Dedifferentiated amniotic fluid mesenchymal stem cell (primary cell): ENCODE data around the gene DNAJC15.

Source experiments
- DNase-seq: peaks from one replicate; pipeline ENCODE4 v3.0.0-alpha.2; 2016; ENCODE audit errors: extremely low spot score

Gene DNAJC15

DNA sequence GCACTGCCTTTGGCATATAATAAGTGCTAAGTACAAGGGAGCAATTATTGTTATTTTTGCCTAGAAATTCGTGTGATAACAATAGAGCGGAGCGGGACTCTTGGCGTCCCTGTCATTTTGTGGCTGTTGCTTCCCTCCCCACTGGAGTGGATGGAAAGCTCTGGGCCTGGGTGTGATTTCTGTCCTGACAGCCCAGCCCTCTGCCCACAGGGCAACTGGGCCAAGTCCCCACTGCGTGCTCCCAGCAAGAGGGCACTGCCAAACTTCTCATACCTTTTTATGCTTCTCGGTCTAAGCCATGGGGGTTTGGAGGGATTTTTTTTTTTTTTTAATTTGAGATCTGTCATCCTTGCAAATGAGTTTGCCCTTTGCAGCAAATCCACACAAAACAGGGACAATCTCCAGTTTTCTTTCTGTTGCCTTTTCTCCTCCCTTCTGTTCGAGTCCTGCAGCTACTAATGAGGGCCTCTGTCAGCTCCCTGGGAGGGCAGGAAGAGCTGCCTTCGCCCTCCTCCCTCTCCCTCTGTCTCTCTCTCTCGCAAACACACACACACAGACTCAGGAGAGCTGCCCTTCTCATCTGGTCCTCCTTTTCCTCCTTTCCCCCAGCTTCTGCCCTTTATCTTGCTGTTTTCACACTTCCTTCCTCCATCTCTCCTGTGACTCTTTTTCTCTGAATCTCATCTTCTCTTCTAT is 103.9 kb downstream of the DNAJC15 start:
- DNase-seq: no peak

DNA sequence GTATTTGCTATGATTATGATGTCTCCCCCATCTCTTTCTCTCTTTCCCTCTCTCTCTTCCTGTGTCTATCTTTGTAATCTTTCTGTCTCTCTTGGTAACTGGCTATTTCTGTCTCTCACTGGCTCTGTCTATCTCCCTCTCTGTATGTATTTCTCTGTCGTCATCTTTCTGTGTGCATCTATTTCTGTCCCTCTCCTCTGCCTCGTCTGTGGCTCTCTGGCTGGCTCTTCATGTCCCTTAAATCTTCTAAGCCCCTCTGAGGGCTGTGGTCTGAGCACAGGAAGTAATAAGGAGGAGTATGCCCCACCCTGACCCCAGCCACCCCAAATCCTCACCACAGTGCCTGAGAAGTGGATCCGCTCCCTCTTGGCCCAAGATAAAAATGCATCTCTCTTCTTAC is 104.4 kb downstream of the DNAJC15 start:
- DNase-seq: no peak

DNA sequence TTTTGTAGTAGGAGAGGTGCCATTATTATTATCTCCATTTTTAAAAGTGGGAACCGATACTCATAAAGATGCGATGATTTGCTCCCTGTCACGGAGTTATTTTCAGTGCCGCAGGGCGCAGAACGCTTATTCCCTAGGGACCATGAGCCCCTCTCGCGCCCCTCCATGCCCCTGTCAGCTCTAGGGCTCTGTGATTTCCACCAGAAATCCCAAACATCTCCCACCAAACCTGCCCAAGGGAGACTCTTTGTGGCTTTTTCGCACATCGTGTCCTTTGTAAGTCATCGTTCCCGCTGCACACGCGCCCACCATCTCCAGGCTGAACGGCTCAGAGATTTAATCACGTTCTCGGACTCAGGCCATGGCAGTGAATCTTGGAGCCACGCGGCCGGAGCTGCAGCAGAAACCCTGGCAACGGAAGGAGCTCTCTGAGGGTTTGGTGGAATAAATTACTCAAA is 105.1 kb downstream of the DNAJC15 start:
- no peak for DNase-seq

DNA sequence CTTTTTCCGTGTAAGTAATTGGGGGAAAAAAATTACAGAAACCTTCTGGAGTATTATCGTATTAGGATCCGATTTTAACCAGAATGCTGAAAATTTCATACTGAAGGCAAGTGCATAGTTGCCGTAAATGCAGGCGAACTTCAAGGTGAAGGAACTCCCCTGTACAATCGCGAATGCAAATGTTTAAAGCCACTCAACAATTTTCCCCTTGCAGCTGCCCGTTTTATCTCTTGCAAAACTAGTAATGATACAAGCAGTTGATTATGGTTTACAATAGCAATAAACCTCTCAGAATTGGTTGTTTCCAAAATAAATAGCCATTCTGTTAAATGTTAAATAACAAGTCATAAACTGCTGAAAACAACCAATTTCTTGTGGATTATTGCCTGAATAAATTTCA is 105.7 kb downstream of the DNAJC15 start:
- DNase-seq: no peak

DNA sequence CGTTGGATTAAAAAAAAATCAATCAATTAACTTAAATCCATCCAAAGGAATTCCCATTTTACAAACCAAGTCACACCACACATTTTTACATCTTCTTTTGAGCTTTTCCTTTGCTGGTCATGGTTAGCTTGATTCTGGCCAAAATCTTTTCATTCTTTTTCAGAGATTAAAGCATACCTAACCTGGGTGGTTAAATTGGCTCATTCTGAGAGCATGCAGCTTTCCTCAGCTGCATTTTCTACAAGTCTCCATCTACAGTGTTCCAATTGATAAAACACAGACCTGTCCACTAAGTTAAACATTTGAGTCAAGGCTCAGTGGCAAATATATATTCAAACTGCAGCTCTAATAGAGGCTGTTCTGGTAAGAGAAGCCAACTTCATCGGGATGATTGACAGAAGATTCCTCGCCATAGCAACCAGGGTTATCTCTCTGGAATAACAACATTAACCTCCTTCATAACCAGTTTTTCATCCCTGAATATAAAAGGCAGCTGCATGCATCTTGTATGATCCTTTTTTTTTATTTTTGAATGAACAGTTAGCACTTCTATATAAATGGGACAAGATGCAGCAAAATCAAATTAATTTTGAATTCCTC is 106.2 kb downstream of the DNAJC15 start:
- DNase-seq: no peak

DNA sequence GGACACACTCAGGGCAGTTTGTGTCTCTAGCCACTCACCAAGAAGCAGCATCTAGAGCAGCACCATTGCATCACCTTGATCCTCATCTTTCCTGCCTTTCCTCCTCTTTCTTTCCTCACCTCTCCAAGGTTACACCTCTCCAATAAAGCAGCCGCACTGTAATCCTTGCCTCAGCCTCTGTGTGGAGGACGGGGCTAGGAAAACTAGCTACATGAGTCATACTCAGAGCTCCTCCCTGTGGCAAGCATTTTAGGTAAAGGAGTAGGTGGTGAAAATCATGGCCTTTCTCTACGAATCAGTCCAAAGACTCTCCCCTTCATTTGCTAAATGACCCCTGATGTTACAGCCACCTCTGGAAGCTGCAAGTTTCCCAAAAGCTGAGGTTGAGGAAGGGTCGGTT is 108.9 kb downstream of the DNAJC15 start:
- DNase-seq: no peak

DNA sequence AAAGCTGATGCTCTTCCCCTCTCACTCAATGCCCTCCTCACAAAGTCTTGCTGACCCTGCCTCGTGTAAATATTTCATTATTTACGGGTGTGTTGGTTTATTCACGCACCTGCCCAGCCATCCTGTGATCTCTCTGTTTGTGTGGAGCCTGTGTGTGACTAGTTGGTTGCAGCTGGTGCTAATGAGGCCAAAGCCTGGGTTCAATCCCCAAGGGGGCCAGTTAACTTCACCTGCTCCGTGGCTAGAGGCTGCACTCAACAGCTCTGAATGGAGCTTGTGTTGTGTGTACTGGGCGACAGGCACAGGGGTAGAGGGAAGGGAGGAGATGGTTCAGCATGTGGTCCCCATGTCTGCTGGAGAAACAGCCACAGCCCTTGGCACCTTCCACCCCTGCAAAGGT is 109.5 kb downstream of the DNAJC15 start:
- DNase-seq: no peak

DNA sequence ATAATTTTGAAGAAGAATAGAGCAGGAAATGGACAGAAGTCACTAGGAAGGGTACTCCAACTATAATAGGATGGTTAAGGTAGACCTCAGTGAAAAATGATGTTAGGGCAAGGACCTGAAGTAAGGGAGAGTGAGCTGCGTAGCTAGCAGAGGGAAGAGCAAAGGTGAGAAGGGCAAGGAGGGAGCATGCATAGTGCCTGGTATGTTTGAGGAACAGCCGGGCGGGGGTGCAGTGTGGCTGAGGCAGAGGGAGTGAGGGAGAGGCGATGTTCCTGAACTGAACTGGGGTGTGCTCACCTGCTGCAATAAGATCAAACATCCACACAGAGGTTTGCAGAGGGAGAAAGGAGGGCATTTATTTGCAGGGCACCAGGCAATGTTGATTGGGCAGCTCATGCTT is 110.4 kb downstream of the DNAJC15 start:
- DNase-seq: no peak

DNA sequence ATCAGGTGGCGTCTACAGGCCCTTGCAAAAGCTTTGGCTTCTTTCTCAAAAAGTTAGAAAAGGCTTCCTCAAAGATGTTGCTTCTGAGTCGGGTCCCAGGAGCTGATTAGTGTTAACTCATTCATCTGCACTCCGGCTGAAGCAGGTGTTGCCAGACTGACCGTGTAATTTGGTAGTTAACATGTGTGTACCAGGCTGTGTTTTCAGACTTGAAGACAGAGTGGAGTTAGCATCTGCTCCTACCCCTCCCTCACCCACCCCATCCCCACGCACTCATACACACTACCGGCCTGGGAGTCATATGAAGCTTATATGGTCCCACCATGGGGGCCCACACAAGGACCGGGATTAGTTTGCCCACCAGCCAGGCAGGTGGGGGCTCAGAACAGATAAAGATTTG is 111.5 kb downstream of the DNAJC15 start:
- DNase-seq: no peak

DNA sequence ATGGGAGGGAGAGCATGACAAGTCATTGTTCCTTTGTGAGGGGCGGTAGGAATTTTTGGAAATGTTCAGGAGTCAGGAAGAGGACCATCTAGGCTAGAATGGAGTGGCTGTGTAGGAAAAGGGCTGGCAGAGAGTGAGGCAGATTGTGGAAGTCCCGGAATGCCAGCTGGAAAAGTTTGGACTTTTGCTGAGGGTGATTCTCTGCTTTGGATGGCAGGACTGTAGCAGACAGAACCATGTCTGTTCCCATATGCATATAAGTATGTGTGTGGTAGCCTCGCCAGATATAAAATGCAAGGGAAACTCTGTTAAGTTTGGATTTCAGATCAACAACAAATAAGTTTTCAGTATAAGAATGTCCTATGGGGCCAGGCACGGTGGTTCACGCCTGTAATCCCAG is 112.1 kb downstream of the DNAJC15 start:
- no peak for DNase-seq

DNA sequence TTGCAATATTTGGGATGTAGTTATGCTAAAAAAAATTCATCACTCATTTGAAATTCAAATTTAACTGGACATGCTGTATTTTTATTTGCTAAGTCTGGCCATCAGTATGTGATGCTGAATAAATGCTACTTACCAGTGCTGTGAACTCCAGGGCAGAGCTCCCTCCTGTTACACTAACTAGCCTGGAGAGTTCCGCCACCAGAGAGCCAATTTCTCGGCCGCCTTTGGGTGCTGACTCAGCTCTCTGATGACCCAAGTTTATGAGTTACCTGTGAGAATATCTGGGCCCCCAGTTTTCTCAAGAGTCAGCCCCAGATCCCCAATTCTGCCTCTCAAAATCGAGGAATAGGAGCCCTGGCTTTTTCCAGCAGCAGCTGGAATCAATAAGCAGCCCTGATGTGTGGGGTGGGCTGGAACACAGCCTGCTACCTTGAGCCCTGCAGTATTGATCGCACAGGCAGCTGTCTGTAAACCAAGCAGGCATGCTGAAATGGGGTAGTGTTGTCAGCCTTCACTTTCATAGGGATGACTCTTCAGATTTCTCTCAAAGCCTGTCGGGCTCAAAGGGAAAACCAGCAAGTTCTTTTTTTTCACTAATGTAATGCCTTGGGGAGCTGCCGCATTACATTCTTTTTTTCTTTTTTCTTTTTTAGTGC is 113.7 kb downstream of the DNAJC15 start:
- no peak for DNase-seq

DNA sequence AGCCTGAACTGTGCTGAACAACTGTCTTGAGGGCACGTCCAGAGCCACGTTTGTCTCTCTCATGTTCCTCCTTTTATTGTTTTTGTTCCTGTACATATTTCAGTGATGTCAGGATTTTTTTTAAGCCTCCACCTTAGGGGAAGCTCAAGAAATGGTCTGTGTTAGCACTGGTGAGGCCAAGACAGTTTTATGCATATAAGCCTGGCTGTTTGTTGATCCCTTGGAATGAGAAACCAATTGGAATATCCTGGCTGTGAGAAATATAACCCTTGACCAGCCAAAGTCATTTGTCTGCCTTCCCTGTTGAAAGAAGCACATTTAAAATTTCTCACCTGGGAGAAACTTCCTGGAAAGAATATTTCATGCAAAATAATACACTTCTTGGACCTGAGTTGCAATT is 115.8 kb downstream of the DNAJC15 start:
- no peak for DNase-seq

DNA sequence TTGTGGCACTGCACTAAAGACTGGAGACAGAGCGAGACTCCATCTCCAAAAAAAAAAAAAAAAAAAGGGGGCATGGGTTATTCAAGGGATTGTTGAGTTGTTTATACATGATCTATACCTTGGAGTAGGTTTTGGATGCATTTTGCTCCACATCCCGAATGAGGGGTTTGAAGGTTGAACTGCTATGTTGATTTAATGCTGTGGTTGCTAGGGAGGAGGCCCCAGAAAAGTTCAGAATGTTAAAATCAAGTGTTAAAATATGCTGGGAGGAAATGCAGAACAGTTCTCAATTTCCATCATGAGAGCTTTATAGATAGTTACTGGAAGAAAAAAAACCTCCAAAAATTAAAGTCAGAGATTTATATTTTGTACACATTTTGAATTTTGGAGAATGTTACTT is 116.5 kb downstream of the DNAJC15 start:
- DNase-seq: no peak

DNA sequence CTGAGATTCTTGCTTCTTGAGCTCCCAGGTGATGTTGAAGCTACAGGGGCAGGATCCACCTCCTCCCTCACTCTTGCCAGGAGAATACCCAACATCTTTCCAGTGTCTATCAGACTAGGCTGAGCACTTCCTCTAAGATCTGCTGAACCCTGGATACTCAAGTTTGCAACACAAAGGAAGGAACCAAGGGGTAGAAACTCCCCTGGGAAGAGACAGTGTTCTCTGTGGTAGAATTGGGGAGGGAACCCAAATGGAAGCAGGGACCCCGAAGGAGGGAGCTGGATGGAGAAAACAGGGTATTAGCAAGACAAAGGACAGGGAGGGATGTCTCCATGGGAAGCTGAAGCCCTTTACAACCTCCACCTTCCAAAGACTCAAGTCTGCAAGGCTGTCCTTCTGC is 117.6 kb downstream of the DNAJC15 start:
- DNase-seq: no peak

DNA sequence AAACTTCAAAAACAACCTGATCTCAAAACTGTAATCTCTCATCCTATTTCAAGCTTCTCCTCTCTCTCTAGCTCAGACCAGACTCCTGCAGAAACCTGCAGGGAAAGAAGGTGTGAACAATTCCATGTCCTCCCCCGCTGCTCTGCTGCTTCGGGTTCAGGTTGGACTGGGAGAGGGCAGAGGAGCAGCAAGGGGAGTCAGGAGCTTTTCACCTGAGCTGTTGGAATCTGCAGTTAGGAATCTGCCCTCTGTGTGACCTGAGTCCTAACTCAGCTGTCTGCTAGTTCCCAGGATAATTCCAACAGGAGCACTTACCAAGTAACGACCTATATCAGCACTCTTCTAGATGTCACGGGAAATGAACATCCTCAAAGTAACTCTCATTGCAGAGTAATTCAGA is 118.3 kb downstream of the DNAJC15 start:
- DNase-seq: no peak

DNA sequence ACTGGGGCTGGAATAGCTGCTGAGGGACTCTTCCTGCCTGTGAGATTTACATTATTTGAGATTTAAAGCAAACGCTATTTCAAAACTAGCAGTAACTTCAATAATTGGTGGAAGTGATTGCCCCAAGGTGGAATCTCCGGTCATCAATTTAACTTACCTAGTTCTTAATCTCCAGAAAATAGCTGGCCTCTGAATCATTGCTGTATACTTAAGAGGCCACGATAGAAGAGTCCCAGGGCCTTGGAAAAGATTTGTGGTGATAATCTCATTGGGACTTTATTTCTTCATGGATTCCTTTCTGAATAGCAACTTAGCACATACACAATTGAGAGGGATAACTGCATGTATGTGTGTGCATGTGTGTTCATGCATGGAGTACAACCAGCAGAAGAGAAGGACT is 120.2 kb downstream of the DNAJC15 start:
- no peak for DNase-seq

DNA sequence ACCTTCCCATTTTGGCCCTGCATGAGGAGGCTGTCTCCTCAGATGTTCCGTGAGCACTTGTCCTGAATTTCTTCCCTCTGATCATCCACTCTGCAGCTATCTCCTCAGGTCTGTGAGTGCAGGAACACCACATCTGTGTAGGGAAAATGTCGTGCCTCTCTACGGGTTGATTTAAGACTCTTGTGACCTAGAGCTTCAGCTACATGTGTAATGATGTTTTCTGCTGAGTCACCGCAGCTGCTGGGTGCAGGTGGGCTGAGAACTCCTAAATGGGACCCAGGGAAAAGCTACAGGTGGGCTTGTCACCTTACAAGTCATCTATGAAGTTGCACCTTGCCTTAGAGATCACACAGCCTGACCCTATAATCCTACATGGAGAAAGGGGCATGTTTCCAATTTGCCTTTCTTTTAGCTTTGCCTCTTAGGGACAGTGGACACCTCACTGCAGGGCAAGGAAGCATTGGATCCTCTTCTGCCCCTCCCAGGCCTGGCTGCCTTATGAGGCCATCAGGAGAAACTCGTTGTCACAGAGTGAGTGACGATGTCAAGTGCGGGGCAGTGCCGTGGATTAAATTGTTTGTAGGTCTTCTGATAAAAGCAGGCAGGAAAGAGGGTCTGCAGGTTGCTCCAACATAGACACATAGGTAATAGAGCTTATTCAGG is 122.3 kb downstream of the DNAJC15 start:
- no peak for DNase-seq

DNA sequence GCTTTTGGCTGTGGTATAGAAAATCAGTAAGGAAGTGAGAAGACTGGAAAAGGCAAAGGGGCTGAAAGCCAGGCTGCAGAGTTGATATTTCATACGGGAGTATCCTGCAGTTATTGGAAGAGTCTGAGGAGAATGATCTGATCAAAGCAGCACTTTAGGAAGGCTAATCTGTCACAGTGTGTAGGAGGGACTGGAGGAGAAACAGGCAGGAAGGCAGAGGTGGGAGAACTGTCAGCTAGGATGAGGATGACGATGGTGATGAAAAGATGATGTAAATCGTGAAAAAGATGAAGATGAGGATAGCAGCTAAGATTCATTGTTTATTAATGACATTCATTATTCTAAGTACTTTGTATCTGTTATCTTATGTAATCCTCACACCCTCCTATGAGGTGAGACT is 123.0 kb downstream of the DNAJC15 start:
- DNase-seq: no peak

DNA sequence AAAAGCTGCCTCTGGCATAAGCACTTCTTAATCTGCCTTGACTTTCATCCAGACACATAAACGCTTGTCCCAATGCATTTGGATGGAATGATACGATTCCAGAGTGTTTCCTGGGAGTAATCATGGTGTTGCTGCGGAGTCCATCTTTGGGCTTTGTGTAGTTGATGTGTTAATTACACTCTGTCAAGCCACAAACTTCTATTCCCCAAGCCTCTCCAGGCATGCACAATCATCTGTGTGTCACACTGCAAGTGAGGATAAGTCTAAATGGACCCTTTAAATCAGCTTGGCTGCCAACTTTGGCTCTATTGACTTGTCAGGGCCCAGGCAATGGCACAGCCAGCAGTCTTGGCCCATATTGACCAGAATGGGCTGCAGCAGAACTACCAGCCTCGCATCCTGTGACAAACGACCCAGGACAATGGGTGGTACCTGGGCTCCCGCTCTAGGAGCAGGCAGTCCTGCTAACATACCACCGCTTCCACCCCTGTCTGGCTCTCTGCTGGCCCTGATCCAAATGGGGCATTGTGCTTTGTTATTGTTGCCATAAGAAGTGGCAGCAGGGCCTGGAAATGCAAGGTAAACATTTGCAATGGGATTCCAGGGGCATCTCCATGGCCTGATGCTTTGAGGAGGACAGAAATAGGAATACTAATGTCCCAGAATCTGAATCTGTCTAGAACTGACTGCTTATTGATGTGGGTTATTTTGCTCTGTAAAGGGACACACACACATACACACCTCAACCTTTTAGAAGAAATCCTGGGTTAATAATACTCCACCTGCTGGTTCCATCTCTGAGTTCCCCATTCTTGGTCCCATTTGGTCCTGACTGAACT is 127.2 kb downstream of the DNAJC15 start:
- no peak for DNase-seq

DNA sequence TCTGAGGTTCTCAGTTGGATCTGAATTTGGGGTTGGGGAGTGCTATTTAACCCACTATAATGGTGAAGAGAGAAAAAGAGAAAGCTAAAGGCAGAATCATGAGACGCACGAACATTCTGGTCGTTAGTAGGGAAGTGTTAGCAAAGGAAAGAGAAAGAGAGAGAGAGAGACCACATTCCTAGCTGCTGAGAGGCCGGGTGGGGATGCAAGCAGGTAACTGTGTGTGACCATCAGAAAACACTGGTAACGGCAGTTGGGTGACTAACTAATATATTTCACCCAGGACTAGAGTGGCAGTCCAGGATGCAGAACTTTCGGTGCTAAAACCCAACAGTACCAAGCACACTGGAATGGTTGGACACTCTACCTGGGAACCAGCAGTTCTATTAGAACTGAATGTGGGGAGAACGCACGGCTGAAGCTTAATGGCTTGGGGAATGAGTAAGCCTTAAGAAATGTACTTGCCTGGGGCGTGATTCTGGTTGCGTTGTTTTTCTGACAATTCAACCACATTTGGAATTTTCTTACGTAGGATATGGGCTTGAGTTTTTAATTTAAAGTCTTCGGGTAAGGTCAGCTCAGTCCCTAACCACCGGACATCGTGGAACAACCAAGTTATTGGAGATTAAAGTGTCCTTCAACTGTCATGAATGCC is 130.2 kb downstream of the DNAJC15 start:
- peak; percentile 92 for DNase-seq

DNA sequence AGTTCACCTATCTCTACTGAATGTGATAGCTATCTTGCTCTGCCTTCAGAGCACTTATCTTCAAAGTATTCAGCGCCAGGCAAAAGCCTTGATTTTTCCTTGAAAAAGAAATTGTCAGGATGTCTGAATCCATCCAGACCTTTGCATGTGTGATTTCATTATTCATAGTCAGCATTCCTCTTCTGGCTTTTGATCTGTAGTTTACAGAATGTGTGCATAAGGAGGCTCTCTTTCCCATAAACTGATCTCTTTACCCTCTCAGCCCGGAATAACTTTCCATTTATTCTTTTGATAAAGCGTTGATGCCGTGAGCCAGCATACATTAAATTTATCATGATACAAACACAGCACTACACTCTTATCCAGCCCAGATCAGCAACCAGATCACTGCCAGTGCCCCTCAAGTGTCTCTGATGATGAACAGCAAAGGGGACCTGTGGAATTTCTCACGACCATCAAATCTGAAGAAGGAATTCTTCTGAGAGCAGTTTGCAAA is 130.8 kb downstream of the DNAJC15 start:
- no peak for DNase-seq
